MM.1S (cell line): ENCODE measurements around the gene CCDC88A.

Experiments
- CTCF ChIP-seq: fragments of 300-600 bp; sonication (generic); IDR thresholded peaks from 2 replicates; pipeline ENCODE4 v1.5.1; 2016; ENCODE audit warnings: antibody characterized with exemption, low read length, mixed read lengths
- EZH2 ChIP-seq: fragments of 300-600 bp; sonication (generic); optimal IDR thresholded peaks from 2 replicates; pipeline ENCODE3; 2017; ENCODE audit warnings: low read depth, mild to moderate bottlenecking, antibody characterized with exemption, low read length, mixed read lengths

GRCh38 chr2:55345064-55345463 is 74.6 kb downstream of the CCDC88A start:
- TF ChIP-seq CTCF (no peak), EZH2 (no peak)
